Pulmonary artery endothelial cell (primary cell): ENCODE data around the gene TMTC1. TPM values are rescaled to one million over a fixed set of nuclear protein-coding genes. Genes with fewer than 3 reads are reported as not detected.
"Not testable (repeated sequence)": the region's sequence is repeated elsewhere in the genome, so short reads cannot be mapped to it uniquely, and the experiment has no call there.

Source experiments
- DNase-seq: peaks from one replicate; pipeline ENCODE4 v3.0.0-alpha.2; 2011; ENCODE audit warnings: low read depth, low spot score
- total RNA-seq: library from RNA; depleted of rRNA; stranded (reverse); fragments of >200 nt; gene quantifications from 2 replicates; pipeline ENCODE4 v1.2.3, GENCODE V29; 2014

Gene TMTC1
- total RNA-seq: 15.0 and 49.9 TPM in 2 replicates

DNA sequence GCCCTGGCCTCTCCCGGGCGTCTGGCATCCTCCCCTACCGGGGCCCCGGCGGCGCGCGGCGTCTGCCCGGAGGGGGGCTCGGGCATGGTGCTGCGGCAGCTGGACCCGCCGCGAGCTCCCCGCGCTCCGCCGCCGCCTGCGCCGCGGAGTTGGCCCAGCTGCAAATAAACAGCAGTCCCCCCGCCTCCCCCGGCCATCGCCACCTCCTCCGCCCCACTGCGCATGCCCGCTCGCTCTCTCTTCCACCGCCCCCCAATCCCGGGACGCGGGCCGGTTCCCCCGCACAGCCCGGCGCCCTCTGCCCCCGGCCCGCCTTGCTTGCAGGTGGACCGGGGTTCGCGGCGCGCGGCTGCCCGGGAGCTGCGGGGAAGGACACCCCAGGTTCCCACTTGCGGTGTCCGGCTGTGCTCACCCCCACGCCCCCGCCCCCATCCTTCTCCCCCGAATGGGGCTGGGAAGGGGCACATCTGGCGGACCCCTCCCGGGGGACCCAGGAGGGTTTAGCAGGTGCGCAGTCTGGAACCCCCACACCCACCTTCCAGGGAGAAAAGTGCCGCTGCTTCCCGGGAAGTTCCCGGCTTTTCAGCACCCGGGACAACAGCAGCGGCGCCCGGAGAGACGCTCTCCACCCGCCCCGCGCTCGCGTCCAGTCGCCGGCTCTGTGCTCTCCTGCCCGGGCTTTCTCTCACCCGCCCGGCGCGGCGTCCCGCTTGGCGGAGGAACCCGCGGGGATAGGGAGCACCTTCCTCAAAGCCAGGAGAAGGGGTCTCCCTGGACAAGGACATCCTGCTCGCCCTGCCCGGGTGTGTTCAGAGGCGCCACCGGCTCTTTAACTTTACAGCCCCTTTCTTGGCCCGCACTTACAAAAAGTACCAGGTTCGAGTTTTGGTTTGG lies at the start of gene TMTC1:
TMTC1 (minus strand) TSS at position 170 of the 894 bp plus-strand sequence. CDS start 191 bp downstream, outside the sequence.
- DNase-seq: no peak

DNA sequence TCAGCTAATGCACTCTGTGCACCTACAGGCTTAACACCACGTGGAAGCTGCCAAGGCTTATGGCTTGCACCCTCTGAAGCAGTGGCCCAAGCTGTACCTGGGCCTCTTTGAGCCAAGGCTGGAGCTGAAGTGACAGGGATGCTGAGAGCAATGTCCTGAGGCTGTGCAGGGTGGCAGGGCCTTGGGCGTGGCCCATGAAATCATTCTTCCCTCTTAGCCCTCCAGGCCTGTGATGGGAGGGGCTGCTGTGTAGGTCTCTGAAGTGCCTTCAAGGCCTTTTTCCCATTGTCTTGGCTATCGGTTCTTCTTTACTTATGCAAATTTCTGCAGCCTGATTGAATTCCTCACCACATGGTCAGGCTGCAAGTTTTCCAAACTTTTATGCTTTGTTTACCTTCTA lies 47.4 kb upstream of the TMTC1 start:
- no peak for DNase-seq

DNA sequence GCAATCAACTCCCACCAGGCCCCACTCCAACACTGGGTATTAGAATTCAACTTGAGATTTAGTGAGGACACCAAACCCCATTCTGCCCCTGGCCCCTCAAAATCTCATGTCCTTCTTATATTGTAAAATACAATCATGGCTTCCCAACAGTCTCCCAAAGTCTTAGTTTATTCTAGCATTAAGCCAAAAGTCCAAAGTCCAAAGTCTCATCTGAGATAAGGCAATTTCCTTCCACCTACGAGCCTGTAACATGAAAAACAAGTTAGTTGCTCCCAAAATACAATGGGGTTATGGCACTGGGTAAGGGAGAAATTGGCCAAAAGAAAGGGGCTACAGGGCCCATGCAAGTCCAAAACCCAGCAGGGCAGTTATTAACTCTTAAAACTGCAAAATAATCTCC lies 46.6 kb upstream of the TMTC1 start:
- no peak for DNase-seq

DNA sequence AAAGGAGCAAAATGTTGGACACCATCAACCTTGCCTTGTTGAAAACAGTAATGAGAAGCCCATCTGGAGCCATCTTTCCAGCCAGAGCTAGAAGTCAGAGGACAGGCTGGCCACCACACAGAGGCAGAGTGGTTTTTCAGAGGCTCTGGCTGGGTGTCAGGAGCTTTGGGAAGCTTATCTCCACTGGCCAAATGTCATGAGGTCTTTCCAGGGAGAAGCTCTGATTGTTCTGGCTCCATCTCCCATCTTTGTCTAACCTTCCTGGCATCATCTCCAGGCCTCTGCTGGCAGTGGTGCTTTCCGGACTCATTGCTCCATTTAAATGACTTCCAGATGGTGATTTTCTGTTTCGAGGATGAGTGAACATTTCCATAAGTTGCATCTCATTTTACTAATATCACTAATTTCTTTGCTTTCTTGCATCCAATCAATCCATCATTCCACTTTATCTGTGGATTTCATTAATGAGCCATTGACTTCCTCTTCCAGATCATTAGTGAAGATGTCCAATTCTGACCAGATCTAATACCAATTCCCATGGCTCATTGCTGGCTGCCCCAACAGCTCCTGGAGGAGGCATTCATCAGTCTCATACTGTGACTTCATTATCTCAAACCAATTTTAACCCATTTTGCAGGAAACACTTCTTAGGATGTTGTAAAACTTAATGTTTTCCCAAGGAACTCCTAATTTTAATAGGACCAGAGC lies 35.3 kb upstream of the TMTC1 start:
- no peak for DNase-seq

DNA sequence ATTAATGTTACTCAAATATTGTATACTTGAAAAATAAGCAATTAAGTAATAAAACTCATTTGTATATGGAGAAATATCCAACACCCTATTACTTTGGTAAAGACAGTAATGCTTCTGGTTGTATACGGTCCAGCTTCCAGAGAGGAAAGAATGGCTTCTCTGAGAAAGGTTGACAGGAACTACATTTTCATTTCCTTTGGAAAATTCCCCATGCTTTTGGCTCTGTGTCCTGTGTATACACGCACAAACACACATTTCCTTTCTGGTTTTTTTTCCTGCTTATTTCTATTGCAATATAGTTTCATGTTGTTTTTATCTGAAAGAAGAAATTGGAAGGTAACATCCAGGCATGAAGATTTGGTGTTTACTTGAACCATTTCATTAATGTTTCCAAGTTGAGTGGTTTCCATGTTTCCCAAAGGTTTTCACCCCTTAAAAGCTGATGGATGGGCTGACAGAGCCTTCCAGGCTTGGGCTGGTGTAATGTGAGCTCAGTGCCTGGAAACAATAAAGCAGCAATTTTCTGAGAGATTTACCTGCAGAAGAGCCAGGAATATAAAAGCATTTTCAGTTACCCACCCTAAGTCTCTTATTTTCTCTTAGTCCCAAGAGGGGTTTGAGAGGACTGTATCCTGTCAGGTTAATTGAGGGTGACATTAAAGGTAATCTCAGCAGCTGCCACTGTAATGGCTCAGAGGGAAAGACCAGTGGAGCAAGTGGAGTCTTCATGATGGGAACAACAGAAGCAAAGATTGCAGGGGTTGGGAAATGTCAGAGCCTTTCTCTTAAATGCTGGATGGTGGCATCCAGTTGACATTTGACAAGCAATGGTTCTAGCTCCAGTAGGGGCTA lies 33.4 kb upstream of the TMTC1 start:
- no peak for DNase-seq

DNA sequence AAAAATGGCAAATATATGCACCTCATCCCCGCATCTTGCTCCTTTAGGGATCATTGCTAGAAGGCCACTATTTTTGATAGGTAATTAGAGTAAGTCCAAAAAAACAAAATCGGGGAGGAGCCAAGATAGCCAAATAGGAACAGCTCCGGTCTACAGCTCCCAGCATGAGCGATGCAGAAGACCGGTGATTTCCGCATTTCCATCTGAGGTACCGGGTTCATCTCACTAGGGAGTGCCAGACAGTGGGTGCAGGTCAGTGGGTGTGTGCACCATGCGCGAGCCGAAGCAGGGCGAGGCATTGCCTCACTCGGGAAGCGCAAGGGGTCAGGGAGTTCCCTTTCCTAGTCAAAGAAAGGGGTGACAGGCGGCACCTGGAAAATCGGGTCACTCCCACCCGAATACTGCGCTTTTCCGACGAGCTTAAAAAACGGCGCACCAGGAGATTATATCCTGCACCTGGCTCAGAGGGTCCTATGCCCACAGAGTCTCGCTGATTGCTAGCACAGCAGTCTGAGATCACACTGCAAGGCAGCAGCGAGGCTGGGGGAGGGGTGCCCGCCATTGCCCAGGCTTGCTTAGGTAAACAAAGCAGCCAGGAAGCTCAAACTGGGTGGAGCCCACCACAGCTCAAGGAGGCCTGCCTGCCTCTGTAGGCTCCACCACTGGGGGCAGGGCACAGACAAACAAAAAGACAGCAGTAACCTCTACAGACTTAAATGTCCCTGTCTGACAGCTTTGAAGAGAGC lies 26.0 kb upstream of the TMTC1 start:
- not testable (repeated sequence) for DNase-seq

DNA sequence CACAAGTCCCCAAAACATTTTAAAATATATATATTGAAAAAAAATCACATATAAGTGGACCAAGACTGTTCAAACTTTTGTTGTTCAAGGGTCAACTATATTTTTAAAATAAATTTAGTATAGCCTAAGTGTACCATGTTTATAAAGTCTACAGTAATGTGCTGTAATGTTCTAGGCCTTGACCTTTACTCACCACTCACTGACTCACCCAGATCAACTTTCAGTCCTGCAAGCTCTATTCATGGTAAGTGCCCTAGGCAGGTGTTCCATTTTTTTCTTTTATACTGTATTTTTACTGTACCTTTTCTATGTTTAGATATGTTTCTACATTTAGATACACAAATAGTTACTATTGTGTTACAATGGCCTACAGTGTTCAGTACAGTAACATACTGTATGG lies 23.4 kb upstream of the TMTC1 start:
- DNase-seq: no peak

DNA sequence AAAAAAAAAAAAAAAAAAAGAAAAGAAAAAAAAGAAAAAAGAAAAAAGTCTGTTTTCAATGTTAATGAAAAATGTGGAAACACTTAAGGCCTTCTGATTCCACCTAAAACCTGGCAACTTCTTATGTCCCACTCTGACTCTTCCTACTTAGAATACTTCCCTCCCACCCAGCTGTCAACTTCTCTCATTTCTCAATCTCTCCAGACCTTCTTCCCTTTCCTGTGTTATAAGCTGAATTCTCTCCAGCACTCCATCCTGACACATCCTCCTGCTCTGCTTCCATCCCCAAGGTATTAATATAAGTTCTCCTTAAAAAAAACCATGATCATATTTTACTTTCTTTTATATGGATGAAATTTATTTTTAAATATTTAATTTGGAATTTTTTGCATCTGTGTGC lies 20.3 kb upstream of the TMTC1 start:
- no peak for DNase-seq

DNA sequence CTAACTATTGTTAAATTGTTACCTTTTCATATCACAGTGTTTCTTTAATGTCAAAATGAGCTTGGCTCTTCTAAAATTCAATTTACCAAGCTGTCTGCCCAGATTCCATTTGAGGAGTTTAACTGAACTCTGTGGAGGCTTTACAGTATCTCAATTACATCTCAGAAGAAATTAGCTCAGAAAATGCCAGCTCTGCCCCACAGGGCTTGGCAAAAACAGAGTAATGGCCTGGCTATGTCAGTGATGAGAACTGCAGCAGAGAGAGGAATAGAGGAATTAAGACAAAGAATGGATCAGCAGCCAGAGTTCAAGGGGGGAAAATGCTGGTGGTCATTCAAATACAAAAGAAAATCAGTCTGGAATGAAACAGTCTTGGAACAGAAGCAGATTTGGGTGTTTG lies 15.8 kb upstream of the TMTC1 start:
- no peak for DNase-seq

DNA sequence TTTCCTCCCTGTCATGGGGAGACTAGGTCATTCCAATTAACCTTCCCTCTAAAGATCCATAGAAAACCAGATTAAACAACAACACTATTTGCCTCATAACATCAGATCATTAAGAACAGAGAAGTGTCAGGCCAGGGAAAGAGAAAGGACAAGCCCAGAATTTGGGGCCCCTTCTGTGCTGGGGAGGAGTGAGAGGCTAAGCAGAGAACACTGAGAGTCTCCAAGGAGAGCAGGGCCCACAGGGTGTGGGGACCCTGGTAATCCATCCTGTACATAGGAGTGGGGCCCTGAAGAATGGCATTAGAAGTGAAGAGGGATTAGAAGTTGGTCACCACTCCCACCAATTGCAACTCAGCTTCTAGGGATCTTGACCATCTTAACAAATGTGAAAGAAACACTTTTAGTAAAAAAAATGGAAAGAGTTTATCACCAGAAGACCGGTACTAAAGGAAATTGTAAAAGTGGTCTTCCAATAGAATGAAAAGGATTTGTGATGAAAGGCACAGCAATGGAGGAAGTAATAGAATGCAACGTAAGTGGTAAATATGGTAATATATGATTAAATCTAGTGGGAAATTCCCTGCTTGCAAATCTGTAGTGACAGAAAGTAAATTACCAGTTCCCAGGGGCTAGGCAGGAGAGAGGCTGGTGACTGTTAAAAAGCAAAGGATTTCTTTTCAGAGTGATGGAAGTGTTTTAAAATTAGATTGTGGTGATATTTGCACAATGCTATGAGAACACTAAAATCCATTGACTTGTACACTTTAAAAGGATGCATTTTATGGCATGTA lies 14.0 kb upstream of the TMTC1 start:
- no peak for DNase-seq

DNA sequence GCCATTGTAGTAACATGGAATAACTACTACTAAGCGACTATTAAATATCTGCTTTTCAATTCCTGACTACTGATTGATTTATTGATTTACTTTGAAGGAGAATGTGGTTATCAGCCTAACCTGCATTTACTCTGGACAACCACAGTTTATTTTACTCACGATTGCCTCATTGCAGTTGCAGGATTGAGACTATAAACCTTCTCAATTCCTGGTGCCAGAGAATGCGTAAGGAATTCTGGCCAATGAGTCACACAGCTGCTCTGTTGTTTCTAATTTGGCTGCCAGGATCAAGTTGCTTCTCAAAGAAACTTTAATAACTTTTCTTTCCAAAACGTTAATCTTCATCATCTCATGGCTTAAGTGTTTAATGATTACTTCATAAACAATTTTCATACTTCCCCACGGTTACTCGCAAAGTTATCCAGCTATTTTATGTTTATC lies 13.1 kb upstream of the TMTC1 start:
- peak; percentile 43 for DNase-seq

DNA sequence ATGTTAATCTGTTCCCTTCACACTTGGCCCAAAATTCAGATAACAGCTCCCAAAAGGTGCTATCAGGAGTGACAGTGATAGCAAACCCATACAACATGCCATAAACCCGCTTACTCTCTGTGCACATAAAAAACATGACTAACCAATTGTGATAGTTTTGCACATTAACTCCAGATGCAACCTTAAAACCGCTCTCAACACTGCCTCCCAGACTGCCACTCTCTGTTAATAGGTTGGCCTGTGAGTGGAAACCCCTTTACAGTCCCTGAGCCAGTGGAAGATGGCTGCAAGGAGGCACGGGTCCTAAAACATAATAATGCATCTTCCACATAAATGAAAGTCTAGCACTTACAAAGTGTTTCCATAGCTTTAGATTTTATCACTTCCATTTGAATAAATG lies 12.0 kb upstream of the TMTC1 start:
- DNase-seq: no peak

DNA sequence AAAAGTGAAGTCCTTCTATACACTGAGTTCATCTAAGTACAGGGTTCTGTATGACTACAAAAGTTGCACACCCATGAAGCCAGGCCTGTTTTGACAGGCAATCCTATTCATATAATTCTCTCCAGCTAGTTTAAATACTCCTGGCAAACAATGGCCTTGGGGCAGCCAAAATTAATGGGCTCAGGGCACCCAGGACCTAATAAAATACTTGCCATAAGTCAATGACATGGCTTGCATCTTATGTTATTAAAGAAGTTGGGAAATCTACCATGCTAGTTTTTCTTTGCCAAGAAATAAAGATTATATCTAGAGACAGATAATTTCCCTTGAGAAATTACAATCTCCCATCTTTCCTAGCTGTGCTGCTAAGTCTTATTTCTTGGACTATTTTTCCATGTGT lies 11.1 kb upstream of the TMTC1 start:
- DNase-seq: no peak

DNA sequence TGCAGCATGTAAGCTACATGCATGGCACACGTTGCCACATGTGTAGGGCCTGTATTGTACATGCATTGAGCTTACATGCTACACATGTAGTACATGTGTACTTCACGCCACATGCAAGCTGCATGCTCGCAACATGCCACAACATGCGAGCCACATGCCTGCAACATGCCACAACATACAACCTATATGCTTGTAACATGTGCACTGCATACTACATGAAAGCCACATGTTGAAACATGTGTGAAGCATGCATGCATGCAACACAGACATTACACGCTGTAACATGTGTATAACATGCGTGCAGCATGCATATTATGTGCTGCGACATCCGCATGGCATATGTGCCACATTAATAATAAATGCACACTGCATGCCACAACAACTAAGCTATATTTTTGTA lies 9.1 kb upstream of the TMTC1 start:
- DNase-seq: no peak

DNA sequence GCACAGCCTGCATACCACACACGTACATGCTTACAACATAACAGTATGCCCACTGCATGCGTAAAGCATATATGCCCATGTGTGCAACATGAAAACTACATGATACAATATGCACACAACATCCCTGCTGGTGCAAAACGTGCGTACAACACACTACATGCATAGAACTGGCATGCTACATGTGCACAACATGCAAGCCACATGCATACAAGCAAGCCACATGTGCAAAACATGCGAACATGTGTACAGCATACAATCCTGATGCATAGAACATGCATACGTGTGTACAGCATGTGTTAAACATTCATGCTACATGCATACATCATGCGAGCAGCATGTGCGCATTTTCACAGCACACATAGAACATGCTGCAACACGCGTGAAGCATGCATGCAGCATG lies 8.4 kb upstream of the TMTC1 start:
- no peak for DNase-seq

DNA sequence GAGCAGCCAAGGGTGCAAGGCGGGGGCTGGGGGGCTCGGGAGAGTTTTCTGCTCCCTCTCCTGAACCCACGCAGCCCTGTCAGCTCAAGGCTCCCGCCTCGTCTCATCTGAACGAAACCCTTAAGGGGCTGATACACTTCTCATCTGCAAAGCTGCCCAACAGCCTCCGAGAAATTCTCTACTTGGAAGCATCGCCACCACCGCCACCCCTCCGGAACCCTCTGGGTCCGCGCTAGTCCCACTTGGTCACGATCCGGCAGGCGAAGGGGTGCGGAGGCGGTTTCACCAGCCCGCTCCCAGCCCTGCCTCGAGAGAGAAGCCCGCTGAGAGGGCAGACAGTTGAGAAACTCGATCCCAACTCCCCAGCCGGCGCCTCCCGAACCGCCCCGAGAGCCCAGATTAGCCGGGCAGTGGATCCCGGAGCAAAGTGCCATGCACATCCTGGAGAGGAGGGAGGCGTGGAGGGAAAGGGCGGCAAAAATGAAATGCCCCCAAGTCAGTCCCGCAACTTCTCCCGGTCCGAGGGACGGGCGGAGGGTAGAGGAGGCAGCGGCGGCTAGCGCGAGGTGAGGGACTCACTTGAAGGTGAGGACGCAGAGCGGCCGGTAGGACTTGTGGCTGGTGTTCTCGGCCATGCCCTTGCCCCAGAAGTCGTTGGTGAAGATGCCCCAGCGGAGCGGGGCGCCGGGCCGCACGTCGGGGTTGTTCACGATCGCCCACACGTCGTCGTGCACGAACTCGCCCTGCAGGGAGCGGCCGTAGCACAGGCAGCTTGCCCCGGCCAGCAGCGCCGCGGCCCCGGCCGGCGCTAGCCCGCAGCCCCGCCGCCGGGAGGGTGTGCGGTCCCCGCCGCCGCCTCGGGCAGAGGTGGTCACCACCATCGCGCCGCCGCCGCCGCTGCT lies 620 bp downstream of the TMTC1 start:
- no peak for DNase-seq

DNA sequence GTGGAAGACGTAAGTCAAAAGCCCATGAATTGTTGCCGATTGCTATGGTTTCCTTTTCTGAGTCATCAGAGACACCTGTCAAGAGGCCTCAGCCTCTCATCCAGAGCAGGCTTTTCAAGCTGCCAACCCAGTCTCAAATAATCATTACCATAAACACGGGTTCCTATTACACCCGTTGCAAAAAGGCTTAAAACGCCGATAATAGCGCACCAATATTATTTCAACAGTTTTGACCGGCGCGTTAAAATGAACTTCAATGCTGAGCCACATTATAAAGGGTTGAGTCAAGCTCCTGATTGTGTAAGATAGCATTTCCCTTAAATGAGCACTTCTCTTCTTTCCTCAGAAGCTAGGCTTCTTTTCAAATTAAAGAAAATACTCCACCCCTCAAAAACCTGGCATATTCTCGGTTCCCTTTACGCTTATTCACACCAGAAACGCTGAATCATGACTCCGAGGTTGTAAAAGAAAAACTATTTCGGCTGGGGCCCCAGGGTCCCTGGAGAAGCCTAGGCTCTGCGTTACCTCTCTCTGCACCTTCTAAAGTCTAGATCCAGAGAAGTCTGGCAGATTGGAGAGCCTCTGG lies 1.4 kb downstream of the TMTC1 start:
- no peak for DNase-seq

DNA sequence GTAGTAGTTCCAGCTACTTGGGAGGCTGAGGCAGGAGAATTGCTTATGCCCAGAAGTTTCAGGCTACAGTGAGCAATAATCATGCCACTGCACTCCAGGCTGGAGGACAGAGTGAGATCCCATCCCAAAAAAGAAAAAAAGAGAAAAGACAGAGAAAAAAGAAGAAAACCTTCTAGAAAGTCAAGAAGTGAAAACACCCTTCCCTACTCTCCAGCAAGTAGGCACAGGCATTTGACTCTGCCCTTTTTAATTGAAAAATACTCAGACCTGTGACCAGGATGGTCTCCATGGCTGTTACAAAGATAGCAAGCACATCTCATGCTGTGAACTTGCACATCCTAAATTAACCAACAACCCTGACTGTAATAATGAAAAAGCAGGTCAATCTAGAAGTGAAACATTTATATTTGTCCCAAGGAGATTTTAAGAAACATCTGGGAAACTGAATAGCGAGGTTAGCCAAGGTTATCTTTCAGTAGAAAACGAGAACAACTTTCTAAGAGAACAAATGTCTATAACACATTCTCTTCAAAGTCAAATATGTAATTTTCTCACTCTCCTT lies 2.0 kb downstream of the TMTC1 start:
- no peak for DNase-seq

DNA sequence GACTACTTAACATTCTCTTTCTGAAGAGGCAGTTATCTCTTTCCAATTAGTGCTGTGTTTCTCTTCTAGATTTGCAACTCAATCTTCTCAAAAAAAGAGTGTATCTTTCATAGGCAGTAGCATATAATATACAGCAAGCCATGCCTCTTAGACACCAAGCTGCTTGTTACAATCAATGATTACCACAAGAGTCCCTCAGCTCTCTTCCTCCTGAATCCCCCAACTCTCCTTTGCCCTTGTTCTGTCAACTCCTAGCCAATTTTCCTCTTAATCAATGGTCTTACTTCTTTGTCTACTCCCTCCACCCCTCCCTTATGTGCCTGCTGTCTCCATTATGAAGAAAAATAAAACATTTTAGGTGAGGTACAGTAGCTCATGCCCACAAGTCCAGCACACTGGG lies 2.6 kb downstream of the TMTC1 start:
- DNase-seq: no peak
